Measurements from ENCODE around the gene TCP10L.

DNA sequence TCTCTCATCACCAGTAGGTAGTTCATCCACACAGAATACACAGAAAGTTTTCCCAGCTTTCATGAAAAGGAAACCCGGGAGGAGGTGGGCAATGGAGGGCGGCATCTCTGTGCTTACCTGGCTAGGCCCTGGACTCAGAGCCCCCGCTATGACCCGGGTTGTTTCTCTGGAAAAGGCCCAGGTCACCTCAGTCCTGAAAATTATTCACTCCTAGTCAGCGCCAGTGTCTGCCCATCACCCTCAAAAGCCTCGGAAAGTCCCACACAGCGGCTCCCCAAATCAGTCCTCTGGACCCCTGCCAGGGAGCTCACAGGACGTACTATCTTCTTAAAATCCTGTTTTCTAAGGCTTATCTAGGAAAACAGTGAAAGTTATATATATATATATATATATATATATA is 51.2 kb downstream of the TCP10L start:
- TF ChIP-seq POLR2AphosphoS5 (IDR thresholded peaks at IDR 0.05; ENCODE audit: low read depth, low read length) = no peak
- TF ChIP-seq, protein P1, sequence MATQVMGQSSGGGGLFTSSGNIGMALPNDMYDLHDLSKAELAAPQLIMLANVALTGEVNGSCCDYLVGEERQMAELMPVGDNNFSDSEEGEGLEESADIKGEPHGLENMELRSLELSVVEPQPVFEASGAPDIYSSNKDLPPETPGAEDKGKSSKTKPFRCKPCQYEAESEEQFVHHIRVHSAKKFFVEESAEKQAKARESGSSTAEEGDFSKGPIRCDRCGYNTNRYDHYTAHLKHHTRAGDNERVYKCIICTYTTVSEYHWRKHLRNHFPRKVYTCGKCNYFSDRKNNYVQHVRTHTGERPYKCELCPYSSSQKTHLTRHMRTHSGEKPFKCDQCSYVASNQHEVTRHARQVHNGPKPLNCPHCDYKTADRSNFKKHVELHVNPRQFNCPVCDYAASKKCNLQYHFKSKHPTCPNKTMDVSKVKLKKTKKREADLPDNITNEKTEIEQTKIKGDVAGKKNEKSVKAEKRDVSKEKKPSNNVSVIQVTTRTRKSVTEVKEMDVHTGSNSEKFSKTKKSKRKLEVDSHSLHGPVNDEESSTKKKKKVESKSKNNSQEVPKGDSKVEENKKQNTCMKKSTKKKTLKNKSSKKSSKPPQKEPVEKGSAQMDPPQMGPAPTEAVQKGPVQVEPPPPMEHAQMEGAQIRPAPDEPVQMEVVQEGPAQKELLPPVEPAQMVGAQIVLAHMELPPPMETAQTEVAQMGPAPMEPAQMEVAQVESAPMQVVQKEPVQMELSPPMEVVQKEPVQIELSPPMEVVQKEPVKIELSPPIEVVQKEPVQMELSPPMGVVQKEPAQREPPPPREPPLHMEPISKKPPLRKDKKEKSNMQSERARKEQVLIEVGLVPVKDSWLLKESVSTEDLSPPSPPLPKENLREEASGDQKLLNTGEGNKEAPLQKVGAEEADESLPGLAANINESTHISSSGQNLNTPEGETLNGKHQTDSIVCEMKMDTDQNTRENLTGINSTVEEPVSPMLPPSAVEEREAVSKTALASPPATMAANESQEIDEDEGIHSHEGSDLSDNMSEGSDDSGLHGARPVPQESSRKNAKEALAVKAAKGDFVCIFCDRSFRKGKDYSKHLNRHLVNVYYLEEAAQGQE (IDR thresholded peaks at IDR 0.05; ENCODE audit: insufficient read depth in 1 of 2, low read depth in 2 of 2, low read length in 2 of 2) = no peak
- TF ChIP-seq TAF1 (IDR thresholded peaks at IDR 0.05; ENCODE audit: borderline replicate concordance, insufficient read depth, low read length) = no peak
- TF ChIP-seq SIN3A (IDR thresholded peaks at IDR 0.05; ENCODE audit: borderline replicate concordance, insufficient read depth, low read length) = no peak
